DMS53 treated with DMSO at 0.1 percent for 48 hours (cell line): ENCODE results near the gene TAF1B.

Experiments
- DNase-seq: peaks from one replicate; lab custom pipeline; 2025; ENCODE audit not compliant: unreplicated experiment; lab: John Stamatoyannopoulos, UW

Gene TAF1B

DNA sequence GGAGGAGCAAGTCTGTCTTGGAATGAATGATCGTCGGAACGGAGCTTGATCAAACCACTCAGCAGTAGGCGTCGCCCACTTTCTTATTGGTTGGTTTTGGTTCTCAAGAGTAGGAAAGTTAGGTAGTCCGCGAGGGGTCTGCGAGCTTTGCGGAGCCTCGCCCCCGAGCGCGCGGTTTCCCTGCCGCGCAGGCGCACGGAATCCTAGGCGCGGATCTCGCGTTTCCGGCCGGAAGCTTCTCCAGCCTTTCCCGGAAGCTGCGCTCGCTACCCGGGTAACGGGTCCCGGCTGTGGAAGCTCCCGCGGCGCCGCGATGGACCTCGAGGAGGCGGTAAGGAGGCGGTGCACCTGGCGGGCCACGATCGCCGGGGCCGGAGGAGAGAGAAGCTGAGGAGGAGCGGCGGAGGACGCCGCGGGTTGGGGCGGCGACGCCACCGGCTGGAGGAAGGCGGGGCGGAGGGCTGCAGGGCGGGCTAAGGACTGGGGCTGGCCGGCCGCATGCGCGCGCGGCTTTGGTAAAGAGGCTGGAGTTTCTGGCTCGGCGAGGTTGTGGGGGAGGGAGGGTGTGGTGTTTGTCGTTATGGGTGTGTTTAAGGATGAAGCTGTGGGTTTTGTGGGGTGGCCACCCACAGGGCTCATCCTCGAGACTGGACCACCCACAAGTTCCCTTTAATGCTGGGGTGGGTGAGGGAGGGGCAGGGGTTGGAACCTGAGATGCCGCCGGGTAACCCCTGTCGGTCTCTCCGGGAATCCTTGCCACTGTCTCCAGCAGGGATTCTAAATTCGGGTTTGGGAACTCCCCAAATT is at the start of gene TAF1B:
TSS of gene TAF1B (plus strand) at position 246 of the 807 bp plus-strand sequence. CDS start at position 314, 68 bp downstream.
- DNase-seq, result peak; percentile 60

- no peak for DNase-seq
Observed at GRCh38 chr2:9793918-9794717, 49.2 kb upstream of the TAF1B start.

DNA sequence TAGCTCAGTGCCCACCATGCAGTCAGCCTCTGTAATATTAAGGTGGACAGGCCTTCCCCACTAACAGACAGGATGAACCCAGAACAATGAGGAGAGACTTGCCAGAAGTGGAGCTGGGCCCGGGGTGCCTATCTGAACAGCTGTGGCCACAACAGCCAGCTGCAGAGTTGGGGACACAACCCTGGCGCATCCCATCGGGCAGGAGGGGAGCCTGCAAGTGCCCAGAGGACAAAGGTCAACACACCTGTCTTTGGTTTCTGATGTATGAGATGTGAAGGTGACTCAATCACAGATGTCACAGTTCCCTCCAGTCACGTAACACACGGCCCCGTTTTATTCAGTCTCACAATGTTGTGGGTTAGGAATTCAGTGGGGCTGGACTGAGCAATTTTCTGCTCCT is 48.2 kb upstream of the TAF1B start:
- no peak for DNase-seq

- no peak for DNase-seq
Observed at GRCh38 chr2:9796056-9797010, 46.9 kb upstream of the TAF1B start.

- DNase-seq, result no peak
Observed at GRCh38 chr2:9797086-9797485, 46.2 kb upstream of the TAF1B start.

GRCh38 chr2:9797681-9798556 is 45.4 kb upstream of the TAF1B start:
- DNase-seq, result peak; percentile 76

DNA sequence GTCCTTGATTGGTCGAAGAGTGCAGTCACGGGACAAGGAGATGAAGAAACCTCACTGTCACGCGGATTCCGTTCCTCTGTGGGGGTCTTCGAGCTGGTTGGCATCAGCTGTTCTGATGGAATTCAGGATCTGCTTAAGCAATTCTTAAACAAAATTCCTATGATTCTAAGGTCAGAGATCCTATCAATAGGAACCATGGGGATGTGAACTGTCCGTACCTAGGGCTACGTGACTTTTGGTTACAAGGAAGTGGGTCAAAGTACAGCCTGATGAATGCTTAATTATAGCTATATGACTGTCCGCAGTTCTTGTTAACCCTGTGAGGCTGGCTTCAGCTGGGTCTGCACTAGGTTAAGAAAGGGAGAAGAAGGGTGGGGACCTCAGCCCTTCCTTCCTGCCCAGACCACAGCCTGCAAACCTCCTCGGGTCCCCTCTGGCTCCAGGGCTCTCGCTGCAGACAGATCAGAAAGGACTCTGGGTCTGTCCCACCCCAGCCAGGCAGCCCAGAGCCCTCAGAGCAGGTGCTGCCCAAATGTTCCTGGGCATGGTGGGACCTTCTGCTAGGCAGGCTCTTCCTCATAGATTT is 44.2 kb upstream of the TAF1B start:
- DNase-seq, result no peak

- DNase-seq, result peak; percentile 16
Observed at GRCh38 chr2:9799729-9800632, 43.3 kb upstream of the TAF1B start.

DNA sequence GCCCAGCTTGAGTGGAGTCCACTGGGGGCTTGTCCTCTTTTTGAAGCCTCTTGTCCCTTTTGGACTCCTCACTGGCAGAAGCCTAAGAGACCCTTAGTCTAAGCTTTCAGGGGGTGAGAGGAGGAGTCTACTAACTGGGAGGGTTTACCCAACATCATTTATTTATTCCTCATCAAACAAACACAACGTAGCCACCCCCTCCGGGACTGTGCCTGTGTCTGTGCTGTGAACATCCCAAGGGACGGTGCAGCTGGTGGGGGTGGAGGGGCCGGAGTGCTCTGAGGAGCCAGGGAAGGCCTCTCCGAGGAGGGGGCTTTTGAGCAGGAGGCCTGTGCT is 42.7 kb upstream of the TAF1B start:
- DNase-seq, result no peak

DNA sequence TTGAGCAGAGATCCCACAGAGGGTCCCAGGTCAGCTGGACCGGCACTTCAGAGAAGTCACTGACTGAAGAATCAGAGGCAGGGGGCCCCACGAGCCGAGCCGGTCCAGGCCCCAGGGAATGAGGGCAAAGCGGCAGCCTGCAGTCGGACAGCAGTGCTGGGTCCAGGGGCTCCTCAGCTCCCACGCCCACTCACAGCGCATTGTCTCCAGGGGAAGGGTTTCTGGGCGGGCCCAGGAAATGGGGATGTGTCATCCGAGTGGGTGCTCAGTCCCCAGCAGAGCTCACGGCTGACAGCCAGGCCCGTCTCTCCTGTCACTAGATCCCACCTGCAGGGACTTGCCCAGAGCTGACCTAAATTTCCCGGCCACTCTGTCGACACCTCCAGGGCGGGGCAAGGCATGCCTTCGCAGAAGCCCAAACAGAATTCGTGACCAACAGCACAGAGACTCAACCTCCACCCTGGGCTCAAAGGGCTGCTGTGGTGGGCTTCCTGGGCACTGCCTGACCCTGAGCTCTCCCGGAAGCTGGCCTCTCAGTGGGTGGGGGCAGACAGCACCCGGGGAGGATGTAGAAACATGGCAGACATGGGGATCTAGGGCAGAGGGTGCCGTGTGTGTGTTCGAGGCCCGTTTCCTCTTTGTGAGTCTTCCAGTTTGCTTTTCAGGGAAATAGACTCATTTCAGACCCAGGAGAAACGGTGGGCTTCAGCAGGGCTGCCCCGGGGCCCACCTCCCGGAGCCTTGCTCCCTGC is 42.1 kb upstream of the TAF1B start:
- DNase-seq, result no peak

DNA sequence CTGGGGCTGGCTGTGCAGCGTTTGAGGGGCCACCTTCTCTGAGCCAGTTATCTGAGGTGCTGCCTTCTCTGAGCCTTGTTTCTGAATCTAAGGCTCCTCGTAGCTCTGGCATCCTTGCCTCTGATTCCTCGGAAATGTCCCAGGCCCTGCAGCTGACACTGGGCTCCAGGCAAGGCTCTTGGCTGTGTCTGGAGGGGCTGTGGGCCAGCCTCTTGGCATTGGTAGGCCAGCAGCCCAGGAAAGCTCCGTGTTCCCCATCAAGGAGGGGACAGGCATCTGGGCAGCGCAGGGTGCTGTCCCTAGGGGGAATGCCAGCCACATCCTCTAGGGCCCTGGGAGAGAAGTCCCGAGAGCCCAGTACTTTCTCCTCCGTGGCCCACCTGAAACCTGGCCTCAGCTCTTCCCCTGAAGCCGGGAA is 40.7 kb upstream of the TAF1B start:
- no peak for DNase-seq

- no peak for DNase-seq
Observed at GRCh38 chr2:9803023-9803805, 40.1 kb upstream of the TAF1B start.

DNA sequence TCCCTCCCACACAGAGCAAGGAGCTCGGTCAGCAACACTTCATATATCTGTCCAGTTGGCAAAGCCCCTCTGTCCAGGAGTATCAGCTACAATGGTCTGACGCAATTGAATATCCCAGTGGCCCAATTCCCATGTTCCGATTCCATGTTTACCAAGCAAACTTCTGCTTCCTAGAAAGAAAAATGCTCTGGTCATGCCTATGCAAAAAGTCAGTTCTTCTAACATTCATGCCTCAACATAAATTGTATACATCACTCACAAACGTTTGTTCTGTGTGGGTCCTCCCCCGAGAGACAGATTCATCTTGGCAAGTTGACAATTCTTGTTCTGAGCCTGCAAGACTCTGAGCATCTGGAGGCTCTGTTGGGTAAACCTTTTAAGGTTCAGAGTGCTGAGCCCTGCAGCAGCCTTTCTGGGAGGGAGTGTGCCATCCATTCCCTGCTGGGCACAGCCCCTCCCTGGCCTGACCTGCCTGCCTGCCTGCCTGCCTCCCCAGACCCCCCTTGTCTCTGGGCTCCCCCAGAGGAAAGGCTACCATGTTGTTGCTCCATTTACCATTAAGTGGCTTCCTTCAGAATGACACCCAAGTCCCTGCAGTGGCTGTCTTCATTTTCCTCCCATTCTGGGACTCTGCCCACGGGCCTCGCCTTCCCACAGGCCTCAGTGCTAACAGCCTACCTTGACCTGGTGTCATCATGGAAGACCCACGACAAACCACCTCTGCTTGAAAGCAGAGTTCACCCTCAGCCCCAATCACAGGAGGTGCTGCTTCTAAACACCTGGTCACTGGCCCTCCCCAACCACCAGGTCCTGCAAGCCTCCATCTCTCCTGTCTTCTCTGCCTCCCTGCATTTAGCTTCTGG is 37.6 kb upstream of the TAF1B start:
- no peak for DNase-seq

GRCh38 chr2:9806298-9806610 is 37.0 kb upstream of the TAF1B start:
- DNase-seq, result no peak

DNA sequence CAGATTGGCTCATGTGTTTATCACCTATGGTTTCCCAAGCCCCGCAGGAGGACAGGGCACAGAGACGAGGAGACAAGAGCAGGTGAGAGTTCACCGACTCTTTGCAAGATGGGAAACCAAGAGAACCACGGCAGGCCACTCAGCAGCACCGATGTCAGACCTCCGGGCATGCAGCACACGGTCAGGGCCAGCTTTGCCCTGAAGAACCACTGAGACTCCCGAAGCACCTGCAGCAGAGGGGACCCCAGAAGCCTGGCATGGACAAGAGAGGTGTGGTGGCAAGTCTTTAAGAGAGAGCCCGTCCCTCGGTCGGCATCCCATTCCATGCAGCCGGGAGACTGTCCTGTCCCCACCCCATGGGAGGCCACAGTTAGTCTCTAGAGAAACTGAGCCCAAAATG is 36.6 kb upstream of the TAF1B start:
- DNase-seq, result no peak

GRCh38 chr2:9807056-9807455 is 36.2 kb upstream of the TAF1B start:
- no peak for DNase-seq
